ENCODE data around the gene CSNK2A2.

Gene CSNK2A2

DNA sequence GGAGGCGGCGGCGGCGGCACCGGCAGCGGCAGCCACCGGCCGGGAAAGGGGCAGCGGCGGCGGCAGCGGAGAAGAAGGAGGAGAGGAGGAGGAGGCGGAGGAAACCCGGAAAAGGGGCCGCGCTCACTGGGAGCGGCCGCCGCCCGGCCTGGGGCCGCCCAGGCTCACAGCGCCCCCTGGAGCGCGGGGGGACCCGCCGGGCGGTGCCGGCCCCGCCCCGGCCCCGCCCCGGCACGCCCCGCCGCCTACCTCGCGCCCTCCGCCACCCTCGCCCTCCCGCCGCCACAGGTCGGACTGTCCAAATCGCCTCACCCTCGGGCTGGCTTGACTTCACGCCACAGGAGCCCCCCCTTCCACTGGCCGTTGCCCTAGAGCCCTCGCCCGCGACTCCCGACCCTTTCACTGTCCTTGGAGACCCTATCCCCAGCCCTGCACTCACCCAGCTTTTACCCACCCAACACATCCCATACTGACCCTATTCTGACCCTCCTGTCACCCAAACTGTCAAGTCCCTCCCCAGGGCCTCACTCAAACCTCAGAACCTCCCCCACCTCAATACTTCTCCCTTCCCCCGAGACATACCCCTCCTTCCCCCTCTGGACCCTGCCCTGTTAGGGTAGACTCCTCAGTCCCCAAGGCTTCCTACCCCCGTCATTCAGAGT, at the start of gene CSNK2A2:
Gene CSNK2A2, minus strand, starts transcription at position 85 of the 662 bp plus-strand sequence. CDS start 370 bp downstream, outside the sequence.
- peak; percentile 75 for DNase-seq (ENCODE audit: low spot score)

DNA sequence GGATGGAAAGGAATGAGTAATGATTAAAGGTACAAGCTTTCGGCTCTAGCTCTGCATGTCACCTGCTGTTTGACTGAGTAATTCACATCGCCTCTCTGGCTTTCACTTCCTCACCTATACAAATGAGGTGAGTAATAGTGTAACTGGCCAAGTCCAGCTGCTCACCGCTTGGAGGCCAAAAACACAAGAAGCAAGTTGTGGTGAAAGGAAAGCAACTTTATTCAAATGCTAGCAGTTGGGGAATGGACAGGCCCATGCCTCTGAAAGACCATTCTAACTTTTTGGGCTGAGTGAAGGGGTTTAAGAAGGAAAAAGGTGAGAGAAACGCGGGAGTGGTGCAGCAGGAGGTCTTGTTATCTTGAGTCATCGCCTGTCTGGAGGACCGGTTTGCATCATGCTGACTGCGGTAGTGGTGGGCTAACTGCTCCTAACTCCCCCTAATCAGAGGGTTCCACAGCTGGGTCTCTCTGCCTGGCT, 45.7 kb upstream of the CSNK2A2 start:
- no peak for DNase-seq (ENCODE audit: low spot score)

DNA sequence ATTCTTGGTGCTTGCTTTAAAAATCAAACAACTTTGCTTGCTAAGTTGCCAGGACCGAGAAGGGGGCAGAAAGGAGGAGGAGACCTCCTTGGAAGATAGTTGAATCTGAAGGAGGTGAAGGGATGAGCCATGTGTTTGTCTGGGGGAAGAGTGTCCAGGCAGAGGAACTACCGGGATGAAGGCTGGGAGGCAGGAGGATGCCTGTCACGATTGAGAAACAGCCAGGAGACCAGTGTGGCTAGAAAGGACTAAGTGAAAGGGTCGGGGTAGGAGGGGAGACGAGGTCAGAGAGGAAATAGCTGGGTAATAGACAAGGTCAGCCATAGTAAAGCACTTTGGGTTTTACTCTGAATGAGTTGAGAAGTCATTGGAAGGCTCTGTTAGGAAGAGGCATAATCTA, 38.9 kb upstream of the CSNK2A2 start:
- no peak for DNase-seq (ENCODE audit: low spot score)

DNA sequence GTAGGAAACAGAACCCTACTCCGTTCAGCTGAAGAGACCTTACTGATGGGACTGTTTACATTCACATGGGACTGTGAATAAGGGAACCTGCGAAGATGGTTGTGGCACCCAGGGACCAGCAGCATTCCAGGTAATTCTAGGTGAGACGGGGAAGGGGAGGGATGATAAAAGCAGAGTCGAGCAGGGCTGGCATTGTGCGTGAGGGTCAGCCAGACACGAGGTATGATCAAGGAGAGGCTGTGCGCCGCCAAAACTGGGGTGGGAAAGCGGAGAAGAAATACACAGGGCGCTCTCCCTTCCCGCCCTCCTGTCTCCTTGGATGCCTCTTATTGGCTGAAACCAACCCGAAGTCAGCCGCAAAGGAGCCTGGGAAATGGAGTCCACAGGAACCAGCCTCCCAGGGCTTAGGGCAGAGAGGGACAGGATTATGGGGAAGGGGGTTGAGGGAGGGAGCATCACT, 38.4 kb upstream of the CSNK2A2 start:
- peak; percentile 72 for DNase-seq (ENCODE audit: low spot score)

DNA sequence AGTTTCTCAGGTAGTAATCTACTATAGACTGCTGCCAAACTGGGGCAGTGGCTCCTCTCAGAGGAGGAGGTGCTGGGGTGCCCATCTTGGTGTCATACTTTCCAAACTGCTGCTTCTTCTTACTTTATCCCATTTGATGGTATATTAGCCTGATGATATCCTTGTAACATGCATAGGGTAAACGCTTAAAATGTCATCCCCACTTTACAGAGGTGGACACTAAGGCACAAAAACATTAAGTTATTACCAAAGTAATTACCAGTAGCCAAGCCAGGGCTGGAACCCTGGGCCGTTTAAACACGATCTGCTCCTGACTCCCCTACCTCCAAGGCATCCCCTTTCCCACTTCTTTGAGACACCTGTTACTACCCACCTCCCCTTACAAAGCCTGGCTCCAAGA, 37.8 kb upstream of the CSNK2A2 start:
- no peak for DNase-seq (ENCODE audit: low spot score)

DNA sequence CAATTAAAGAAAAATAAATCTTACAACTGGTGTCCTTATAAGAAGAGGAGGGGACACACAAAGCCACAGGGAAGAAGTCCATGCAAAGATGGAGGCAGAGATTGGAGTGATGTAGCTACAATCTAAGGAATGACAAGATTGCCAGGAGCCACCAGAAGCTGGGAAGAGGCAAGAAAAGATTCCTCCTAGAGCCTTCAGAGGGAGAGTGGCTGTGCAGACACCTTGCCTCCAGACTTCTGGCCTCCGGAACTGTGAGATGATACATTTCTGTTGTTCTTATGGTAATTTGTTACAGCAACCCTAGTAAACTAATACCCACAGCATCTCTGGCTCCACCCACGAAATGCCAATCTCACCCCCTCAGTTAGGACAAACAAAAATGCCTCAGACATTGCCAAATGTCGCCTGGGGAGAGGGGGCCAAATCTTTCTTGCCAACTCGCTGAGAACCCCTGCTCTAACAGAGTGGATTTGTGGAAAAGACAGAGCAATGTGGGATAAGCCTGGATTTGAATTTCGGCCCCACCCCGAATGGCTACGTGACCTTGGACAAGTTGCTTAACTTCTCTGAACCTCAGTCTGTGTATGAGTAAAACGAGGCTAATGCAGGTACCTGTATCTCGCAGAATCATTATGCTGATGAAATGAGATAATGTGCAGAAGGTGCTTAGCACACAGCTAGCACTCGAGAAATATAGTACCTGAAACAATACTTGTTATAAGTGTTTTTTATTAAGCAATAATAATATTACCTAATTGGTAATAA, 37.1 kb upstream of the CSNK2A2 start:
- DNase-seq (ENCODE audit: low spot score) = no peak

DNA sequence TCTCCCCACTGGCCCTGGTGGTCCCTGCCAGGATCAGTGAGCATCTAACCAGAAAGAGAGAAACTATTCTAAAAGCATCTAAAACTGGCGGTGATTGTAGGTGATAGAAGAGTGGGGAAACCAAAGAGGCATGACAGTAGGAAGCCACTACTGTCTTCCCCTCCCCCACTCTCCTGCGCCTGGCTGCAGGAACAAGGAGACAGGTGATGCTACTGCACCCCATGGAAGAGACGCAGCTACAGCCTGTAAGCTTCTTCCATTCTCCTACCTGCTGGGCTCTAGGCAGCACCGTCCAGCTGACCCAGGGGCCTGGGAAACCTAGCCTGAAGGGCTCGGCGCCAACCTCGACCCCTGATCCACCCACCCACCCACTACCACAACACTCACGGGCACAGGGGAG, 32.4 kb upstream of the CSNK2A2 start:
- no peak for DNase-seq (ENCODE audit: low spot score)

DNA sequence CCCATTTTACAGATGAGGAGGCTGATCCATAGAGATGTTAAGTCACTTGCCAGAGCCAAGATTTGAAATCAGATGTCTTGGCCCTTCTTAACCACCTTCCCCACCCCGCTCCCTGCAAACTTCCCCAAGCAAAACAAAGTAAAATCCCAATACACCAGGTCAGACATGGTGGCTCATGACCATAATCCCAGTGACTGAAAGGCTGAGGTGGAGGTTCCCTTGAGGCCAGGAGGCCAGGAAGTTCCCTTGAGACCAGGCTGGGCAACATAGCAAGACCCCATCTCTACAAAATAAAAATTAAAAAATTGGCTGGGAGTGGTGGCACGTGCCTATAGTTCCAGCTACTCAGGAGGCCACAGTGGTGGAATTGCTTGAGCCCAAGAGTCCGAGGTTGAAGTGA, 28.9 kb upstream of the CSNK2A2 start:
- no peak for DNase-seq (ENCODE audit: low spot score)

DNA sequence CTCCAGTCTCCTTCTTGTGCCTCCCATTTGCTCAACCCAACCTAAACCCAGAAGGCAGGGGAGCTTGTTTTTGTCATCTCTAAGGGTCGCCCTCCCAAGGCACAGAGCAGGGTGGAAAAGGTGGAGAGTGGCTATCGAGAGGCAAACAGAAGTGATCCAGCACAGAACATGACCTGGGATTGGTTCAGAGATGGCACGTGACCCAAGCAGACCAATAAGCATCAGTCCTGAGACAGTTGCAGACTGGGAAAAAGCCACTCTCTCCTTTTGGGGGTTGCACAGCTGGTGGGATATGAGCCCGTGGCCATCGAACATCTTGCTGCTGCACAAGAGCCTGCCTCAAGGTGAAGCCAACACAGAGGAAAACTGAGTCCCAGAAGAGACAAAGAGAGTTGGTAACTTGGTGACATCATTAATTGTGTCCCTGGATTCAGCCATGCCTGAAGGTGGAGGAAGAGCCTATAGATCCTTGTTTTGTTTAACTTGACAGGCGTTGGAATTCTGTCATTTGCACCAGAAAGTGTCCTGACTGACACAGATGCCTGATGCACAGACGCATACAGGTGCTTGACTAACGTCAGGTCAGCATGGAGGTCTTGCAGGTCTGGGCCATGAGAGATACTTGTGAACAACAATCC, 28.2 kb upstream of the CSNK2A2 start:
- no peak for DNase-seq (ENCODE audit: low spot score)

DNA sequence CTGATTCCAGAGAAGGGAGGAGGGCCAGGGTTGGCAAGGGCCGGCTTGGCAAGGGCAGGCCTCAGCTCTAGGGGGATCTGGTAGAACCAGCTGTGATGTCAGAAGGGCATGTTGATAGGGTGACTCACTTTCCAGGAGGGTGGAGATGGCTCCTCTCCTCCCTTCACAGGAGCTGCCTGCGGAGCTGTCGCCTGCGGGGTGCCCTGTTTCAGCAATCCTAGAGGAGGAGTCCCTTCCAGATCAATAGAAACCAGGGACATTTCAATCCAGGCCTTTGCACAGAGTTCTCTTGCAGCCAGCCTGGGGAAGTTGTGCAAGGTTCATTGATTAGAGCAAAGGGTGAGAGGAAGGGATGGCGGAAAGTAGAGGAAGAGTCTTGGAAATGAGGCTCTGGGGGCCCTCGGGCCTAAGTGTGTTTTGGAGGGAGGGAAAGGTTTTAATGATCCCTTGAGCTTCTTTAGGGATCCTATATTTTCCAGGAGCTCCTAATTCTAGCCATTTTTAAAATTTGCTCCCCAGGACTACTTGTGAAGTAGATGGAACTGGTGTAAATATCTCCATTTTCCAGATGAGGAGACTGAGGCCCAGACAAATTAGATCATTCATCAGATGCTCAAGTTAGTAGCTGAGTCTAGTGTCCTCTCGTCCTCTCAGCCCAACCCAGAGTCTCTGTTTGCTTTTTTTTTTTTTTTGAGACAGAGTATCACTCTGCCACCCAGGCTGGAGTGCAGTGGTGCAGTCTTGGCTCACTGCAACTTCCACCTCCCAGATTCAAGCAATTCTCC, 24.8 kb upstream of the CSNK2A2 start:
- DNase-seq (ENCODE audit: low spot score) = no peak

DNA sequence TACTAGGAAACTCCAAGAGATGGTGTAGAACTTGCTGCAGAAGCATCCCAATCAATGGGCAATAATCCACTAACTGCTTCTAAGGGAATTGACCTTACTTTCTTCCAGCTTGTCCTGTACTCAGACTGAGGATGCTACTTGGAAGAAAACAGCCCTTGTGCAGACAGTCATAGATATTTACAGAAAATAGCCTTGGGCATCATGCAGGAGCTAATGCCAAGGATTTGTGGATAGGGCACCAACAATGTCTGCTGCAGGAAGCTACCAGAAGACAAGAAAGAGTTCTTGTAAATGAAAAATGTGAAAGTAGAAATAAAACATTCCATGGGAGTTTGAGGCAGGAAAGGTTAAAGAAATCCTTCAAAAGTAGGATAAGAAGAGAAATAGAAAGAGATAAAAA, 21.5 kb upstream of the CSNK2A2 start:
- DNase-seq (ENCODE audit: low spot score) = no peak

DNA sequence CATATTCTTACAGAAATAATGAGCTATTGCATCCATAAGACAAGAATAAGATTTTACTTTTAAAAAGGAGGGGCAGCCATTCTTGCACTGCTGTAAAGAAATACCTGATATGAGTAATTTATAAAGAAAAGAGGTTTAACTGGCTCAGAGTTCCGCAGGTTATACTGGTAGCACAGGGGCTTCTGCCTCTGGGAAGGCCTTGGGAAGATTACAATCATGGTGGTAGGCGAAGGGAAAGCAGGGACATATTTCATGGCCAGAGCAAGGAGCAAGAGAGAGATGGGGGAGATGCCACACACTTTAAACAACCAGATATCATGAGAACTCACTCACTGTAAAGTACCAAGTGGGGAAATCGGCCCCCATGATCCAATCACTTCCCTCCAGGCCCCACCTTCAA, 20.9 kb upstream of the CSNK2A2 start:
- DNase-seq (ENCODE audit: low spot score) = no peak

DNA sequence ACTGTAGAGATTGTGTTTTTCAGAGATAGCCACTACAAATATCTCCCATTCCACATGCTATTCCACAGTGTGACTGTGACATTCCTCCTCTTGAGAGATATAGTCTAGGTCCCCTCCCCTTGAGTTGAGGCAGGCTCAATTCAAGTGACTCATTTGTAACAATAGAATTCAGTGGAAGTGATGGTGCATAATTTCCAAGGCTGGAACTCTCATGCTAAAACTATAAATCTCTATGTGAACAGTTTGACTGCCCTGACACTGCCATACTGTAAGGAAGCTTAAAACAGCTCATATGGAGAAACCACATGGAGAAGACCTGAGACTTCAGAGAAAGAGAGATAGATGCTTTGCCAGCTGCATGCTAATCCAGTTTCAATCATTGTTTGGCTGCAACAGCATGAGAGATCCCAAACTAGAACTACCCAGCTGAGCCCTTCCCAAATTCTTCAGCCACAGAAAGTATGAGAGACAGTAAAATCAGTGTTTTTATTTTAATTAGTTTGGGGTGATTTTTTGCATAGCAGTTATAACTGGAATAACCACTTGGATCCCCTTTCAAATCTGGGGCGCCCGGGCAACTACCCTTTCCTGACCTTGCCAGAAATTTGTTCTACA, 19.5 kb upstream of the CSNK2A2 start:
- no peak for DNase-seq (ENCODE audit: low spot score)

DNA sequence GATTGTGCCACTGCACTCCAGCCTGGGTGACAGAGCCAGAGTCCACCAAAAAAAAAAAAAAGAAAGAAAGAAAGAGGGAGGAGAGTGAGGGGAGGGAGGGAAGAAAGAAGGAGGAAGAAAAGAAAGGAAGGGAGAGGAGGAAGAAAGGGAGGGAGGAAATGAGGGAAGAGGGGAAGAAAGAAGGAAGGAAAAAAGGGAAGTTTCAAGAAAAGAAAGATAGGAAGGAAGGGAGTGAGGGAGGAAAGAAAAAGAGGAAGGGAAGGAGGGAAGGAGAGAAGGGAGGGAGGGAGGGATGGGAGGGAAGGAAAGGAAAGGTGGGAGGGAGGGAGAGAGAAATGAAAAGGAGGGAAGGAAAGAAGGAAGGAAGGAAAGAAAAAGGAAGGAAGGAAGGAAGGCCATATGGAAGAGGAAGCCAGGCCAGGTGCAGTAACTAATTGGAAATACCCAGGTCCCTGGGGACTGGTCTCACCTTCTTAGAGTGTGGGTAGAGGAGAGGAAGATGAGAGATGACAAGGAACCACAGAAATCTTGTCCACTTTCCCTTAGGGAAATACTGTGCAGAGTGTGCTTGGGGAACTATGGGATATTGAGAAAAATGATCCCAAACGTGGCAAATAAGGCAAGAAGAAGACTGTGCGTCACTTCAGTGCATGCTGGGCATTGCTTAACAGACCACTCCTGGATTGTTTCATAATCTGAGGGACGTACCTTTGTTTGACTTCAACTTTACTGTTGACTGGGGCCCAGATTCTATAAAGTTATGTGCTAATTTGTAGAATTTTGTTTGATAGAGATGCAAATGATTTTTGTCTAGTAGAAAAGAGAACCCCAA, 15.1 kb upstream of the CSNK2A2 start:
- no peak for DNase-seq (ENCODE audit: low spot score)

DNA sequence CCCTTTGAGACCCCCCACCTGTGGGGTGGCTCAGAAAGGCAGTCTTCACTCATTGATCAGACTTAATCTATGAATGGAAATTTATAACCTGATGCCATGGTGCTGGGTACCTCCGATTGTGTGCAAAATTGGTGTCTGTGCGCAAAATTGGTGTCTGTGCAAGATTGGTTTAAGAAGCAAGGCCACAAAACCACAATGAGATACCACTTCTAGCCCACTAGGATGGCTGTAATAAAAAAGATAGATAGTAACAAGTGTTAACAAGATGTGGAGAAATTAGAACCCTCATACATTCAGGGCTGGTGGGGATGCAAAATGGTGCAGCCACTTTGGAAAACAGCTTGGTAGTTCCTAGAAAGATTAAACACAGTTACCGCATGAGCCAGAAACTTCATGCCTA, 13.9 kb upstream of the CSNK2A2 start:
- DNase-seq (ENCODE audit: low spot score) = no peak

DNA sequence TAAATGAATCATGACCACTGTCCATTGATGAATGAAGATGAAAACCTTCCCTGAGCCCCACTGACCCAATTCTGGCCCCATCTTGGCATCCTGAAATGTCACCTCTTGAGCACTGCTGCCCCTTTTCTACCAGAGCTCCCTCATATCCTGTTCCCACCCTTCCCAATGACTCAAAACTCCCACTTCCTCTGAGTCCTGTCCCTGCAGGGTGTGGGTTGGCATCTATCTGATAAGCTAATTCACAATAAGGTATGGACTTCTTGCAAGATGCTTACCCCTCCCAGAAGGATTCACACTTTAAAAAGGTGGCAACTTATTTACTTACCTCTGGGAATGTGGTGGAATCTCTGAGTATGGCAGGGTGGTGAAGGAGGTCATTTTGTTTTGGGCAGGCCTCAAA, 13.3 kb upstream of the CSNK2A2 start:
- no peak for DNase-seq (ENCODE audit: low spot score)

DNA sequence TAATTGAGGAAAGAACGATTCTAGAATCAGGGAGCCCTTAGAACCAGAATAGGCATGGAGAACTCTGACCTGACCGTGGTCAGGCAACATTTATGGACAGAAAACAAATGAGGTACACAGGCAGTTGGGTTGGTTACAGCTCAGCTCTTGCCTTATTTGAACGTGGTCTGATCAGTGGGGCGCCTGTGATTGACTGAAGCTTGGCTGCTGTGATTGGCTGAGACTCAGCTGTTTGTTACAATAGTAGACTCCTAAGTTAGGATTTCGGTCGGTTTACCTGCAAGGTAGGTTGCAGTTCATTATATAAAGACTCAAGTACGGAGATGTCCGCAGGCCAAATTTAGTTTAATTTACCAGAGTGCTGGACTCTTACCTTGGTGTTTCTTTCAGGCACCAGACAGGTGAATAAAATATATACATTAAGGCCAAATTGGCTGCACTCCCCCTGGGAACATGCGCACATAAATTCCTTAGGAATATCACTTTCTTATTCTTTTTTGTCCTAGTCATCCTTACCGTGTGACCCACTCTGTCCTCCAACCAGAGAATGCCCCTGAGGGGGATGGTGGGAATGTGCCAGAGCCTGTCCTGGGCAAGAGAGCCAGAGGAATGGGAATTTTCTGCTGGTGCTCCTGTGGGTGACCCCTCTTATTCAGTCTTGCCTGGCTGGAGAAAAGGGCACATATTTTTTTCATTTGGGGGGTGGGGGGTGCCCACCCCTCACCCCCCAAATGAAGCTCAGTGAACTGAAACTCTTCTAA, 7.5 kb upstream of the CSNK2A2 start:
- DNase-seq (ENCODE audit: low spot score) = no peak

DNA sequence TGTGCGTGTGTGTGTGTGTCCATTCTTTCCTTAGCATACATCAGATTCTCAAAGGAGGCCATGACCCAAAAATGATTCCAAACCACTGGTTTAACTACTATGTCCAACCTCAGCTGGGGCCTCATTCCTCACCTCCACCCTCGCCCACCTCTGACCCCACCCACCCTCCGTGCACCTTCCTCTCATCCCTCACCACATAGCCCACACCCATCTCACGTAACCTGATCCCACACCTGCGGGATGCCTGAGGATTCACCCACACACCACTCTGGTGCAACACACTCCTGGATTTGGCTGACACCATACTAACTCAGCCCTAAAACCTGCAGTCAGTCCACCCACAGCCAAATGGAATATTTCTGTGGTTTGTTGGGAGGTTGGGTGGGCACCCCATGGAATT, 3.3 kb upstream of the CSNK2A2 start:
- no peak for DNase-seq (ENCODE audit: low spot score)

DNA sequence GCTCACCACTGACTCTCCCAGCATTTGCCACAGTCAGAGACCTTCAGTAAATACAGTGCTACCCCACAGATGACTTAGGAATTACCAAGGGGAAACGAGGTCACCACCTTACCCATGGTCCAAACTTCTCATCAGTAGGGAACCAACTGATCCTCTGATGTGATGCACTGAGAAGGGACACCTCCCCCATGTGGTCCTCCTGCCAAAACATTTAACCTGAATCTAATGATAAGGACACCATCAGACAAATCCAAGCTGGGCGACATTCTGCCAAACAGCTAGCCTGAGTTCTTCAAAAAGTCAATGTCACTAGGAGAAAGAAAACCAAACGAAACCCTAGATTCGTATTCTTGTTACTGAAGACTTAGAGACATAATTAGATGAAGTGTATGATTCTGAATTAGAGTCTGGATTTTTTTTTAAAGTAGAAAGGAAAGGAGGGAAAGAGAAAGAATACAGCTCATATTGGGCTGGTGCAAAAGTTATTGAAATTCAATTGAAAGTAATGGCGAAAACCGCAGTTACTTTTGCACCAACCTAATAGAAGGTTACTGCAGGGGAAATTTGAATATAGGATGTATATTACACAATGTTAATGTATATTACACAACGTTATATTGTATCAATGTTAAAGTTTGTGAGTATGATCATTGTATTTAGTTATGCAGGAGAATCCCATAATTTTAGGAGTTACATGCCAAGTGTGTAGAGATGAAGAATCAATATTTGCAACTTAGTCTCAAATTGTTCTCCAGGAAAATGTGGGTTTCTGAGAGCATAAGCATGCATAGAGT, 2.3 kb upstream of the CSNK2A2 start:
- DNase-seq (ENCODE audit: low spot score) = no peak

All from hematopoietic multipotent progenitor cell treated with erythropoietin and hydrocortisone succinate and interleukin-3 and kit ligand, for 15 days (in vitro differentiated cells).